Ishikawa (cell line): Measurements from ENCODE around the gene ACTN1.

Source experiments
- CREB1 ChIP-seq: IDR thresholded peaks from 2 replicates; pipeline ENCODE4 v1.6.1; 2012; ENCODE audit warnings: low read depth
- EGR1 ChIP-seq: IDR thresholded peaks from 2 replicates; pipeline ENCODE4 v1.6.1; 2012
- EP300 ChIP-seq: IDR thresholded peaks from 2 replicates; pipeline ENCODE4 v1.6.1; 2012; ENCODE audit warnings: borderline replicate concordance
- MAX ChIP-seq: IDR thresholded peaks from 2 replicates; pipeline ENCODE4 v1.6.1; 2012
- RAD21 ChIP-seq: IDR thresholded peaks from 2 replicates; pipeline ENCODE4 v1.6.1; 2012; ENCODE audit warnings: low read depth
- TCF12 ChIP-seq: IDR thresholded peaks from 2 replicates; pipeline ENCODE4 v1.6.1; 2012; ENCODE audit warnings: low read depth

- no peak for TF ChIP-seq TCF12
- no peak for TF ChIP-seq MAX
- no peak for TF ChIP-seq RAD21
- TF ChIP-seq EP300 = no peak
- TF ChIP-seq EGR1 = no peak
- TF ChIP-seq CREB1 = no peak
These were observed 36.6 kb downstream of the ACTN1 start for GRCh38 chr14:68942296-68943035.
